B cell (primary cell): Measurements from ENCODE around the gene FOXP4. TPM values are rescaled to one million over a fixed set of nuclear protein-coding genes. Genes with fewer than 3 reads are reported as not detected.

Experiments used
- ATAC-seq: fragments of 200-7000 bp; cut with Tn5 transposase; one replicate; pipeline ENCODE4 v1.10.0; 2021; ENCODE audit warnings: low read depth, mild to moderate bottlenecking, moderate number of reproducible peaks, moderate library complexity
- CTCF ChIA-PET: fragments of 350-600 bp; sonication (Branson Sonifier 250); formaldehyde crosslinking; loops from one replicate; lab custom pipeline; 2021; ENCODE audit warnings: antibody characterized with exemption, inconsistent platforms; lab: Charles Lee
- POLR2A ChIA-PET: fragments of 350-600 bp; sonication (Branson Sonifier 250); formaldehyde crosslinking; loops from one replicate; lab custom pipeline; 2021; ENCODE audit warnings: antibody characterized with exemption; lab: Charles Lee
- DNase-seq: peaks from one replicate; pipeline ENCODE4 v3.0.0; 2013
- H2AFZ ChIP-seq: 2 replicates; pipeline ENCODE4 v1.6.1; 2012; ENCODE audit warnings: mild to moderate bottlenecking, low read depth, low read length; ENCODE audit not compliant: insufficient read depth, poor library complexity, severe bottlenecking
- H3K27ac ChIP-seq, 2 donors: 1 replicate in 1 of 2; 2 replicates in 1 of 2; pipeline ENCODE4 v1.5.1; 2012 to 2013; ENCODE audit warnings: low read length in 2 of 2, mild to moderate bottlenecking in 2 of 2, moderate library complexity in 1 of 2
- H3K27me3 ChIP-seq, 4 experiments: fragments of 200-600 bp in 1 of 4; sonication (generic) in 1 of 4; replicated peaks in 1 of 4; 1 replicate in 2 of 4; 2 replicates in 2 of 4; pipeline versions ENCODE4 v1.6.1 to v1.7.0; 2013 to 2016; ENCODE audit warnings: low read length in 3 of 4, mild to moderate bottlenecking in 2 of 4, mixed read lengths in 1 of 4, moderate library complexity in 1 of 4; ENCODE audit not compliant: insufficient read depth in 4 of 4, control insufficient read depth in 3 of 4; ENCODE audit errors: control extremely low read depth in 1 of 4
- H3K36me3 ChIP-seq, 2 experiments: replicated peaks in 1 of 2; 1 replicate in 1 of 2; 2 replicates in 1 of 2; pipeline versions ENCODE4 v1.6.1 to v1.7.1; 2013; ENCODE audit warnings: low read length in 1 of 2; ENCODE audit not compliant: insufficient read depth in 2 of 2, control insufficient read depth in 1 of 2; ENCODE audit errors: control extremely low read depth in 1 of 2, extremely low read depth in 1 of 2
- H3K4me1 ChIP-seq, 2 donors: fragments of 200-600 bp in 1 of 2; sonication (generic) in 1 of 2; 1 replicate in 1 of 2; 2 replicates in 1 of 2; pipeline versions ENCODE4 v1.5.1 to v1.6.1; 2013 to 2017; ENCODE audit warnings: low read length in 2 of 2; ENCODE audit not compliant: control insufficient read depth in 2 of 2, insufficient read depth in 2 of 2
- H3K4me2 ChIP-seq: replicated peaks from 2 replicates; pipeline ENCODE3; 2012; ENCODE audit warnings: mild to moderate bottlenecking, low read depth, low read length; ENCODE audit not compliant: poor library complexity, severe bottlenecking
- H3K4me3 ChIP-seq, 5 experiments: fragments of 200-600 bp in 1 of 5; sonication (generic) in 1 of 5; 1 replicate in 3 of 5; 2 replicates in 2 of 5; pipeline versions ENCODE4 v1.5.1 to v1.7.0; 2011 to 2016; ENCODE audit warnings: low read length in 4 of 5, mild to moderate bottlenecking in 4 of 5, low read depth in 2 of 5, control low read depth in 1 of 5, moderate library complexity in 1 of 5; ENCODE audit not compliant: insufficient read depth in 1 of 5; ENCODE audit errors: control extremely low read depth in 1 of 5, extremely low read depth in 1 of 5
- H3K79me2 ChIP-seq: fragments of 200-600 bp; sonication (generic); one replicate; pipeline ENCODE4 v1.6.0; 2016; ENCODE audit warnings: low read length; ENCODE audit not compliant: control insufficient read depth, insufficient read depth
- H3K9ac ChIP-seq: fragments of 200-600 bp; sonication (generic); 2 replicates; pipeline ENCODE4 v1.6.1; 2017; ENCODE audit warnings: mild to moderate bottlenecking, low read length, moderate library complexity
- H3K9me3 ChIP-seq, 3 donors: one replicate each; pipeline versions ENCODE4 v1.6.1 to v1.7.1; 2013; ENCODE audit warnings: low read length in 2 of 3; ENCODE audit not compliant: control insufficient read depth in 2 of 3, insufficient read depth in 1 of 3; ENCODE audit errors: control extremely low read depth in 1 of 3
- H4K20me1 ChIP-seq: 2 replicates; pipeline ENCODE4 v1.6.0; 2012; ENCODE audit warnings: mild to moderate bottlenecking, low read length; ENCODE audit not compliant: insufficient read depth, control insufficient read depth, poor library complexity, severe bottlenecking
- H3K27ac Mint-ChIP-seq: one replicate; pipeline ENCODE4 v1.8.0; 2021; ENCODE audit warnings: mixed read lengths
- H3K27me3 Mint-ChIP-seq: one replicate; pipeline ENCODE4 v1.8.0; 2021; ENCODE audit warnings: mixed read lengths
- H3K4me1 Mint-ChIP-seq: one replicate; pipeline ENCODE4 v1.8.0; 2021; ENCODE audit warnings: mixed read lengths
- H3K4me3 Mint-ChIP-seq: one replicate; pipeline ENCODE4 v1.8.0; 2021; ENCODE audit warnings: mixed read lengths
- H3K9me3 Mint-ChIP-seq: one replicate; pipeline ENCODE4 v1.8.0; 2022; ENCODE audit warnings: mixed read lengths; ENCODE audit not compliant: insufficient read depth
- CTCF ChIP-seq: fragments of 200-600 bp; IDR thresholded peaks from one replicate; pipeline ENCODE4 v1.8.0; 2022; ENCODE audit warnings: antibody characterized with exemption, mild to moderate bottlenecking
- EZH2 ChIP-seq: IDR thresholded peaks from 2 replicates; pipeline ENCODE4 v1.6.1; 2012; ENCODE audit warnings: borderline replicate concordance, low read depth, mild to moderate bottlenecking, moderate library complexity, low read length; ENCODE audit not compliant: insufficient read depth, poor library complexity, severe bottlenecking
- WGBS: methylation state at CpG from one replicate; pipeline ENCODE4 v1.1.5; 2013; ENCODE audit warnings: missing lambda C conversion rate; ENCODE audit not compliant: insufficient coverage; 5-methylcytosine and 5-hydroxymethylcytosine counted together
- intact Hi-C: fragments of 100-400 bp; cut with micrococcal nuclease; formaldehyde crosslinking; loops from one replicate; pipeline ENCODE4 v1.10.0; 2022
- polyA plus RNA-seq: library from polyadenylated mRNA; depleted of rRNA; stranded (reverse); fragments of >200 nt; gene quantifications from 2 replicates; pipeline ENCODE4 v1.2.3, GENCODE V29; 2012
- total RNA-seq, 2 donors: library from RNA; stranded (reverse); fragments of 120-200 nt in 1 of 2; gene quantifications; 1 replicate in 1 of 2; 2 replicates in 1 of 2; pipeline versions ENCODE4 v1.2.3 to v1.2.4, GENCODE V29; 2013 to 2022

The FOXP4 gene
- total and polyA plus RNA-seq, 2 donors (not counting 1 experiment from before 2014, with no cell fraction given): 17.0 to 38.7 TPM

- Histone ChIP-seq H2AFZ (no peak overlapping the region), H3K36me3 (no peaks in the 10 kb centered on the region), H3K4me2 (no peak overlapping the region), H3K4me1 (peaks cover 30 to 45% of the 10 kb centered on the region in 2 donors), H3K4me3 (no peak overlapping the region), H3K27me3 (no peaks in the 10 kb centered on the region), H3K27ac (no peak overlapping the region), H3K79me2 (no peaks in the 10 kb centered on the region), H4K20me1 (no peaks in the 10 kb centered on the region), H3K9ac (no peak overlapping the region), H3K9me3 (no peaks in the 10 kb centered on the region)
- Mint-ChIP-seq H3K9me3 (no peaks in the 10 kb centered on the region), H3K27me3 (no peaks in the 10 kb centered on the region), H3K4me1 (peaks cover 52% of the 10 kb centered on the region), H3K27ac (no peak overlapping the region), H3K4me3 (no peak overlapping the region)
- intact Hi-C loops: no loop called here
- TF ChIP-seq EZH2 (no peak), CTCF (no peak)
- POLR2A ChIA-PET: no interaction called here
- WGBS: no CpG with 5 or more reads among the region's 1 CpG
- CTCF ChIA-PET: interaction anchor here (1.0 kb wide), 1 partner anchor 71 kb away, joined by 3 read pairs; no protein-coding TSS in a partner anchor
- ATAC-seq (no peak), DNase-seq (no peak)
Measured at GRCh38 chr6:41535766-41536165, 10.4 kb upstream of the FOXP4 start.

GRCh38 chr6:41536795-41537758 is 9.1 kb upstream of the FOXP4 start:
- Histone ChIP-seq H3K9me3 (no peaks in the 10 kb centered on the region), H2AFZ (no peak overlapping the region), H3K4me2 (peak overlapping the region; percentile 12), H3K36me3 (no peaks in the 10 kb centered on the region), H3K79me2 (no peaks in the 10 kb centered on the region), H3K4me1 (peaks cover 17 to 32% of the 10 kb centered on the region in 2 donors), H4K20me1 (no peaks in the 10 kb centered on the region), H3K27ac (no peak overlapping the region), H3K27me3 (no peaks in the 10 kb centered on the region), H3K4me3 (no peak overlapping the region), H3K9ac (no peak overlapping the region)
- intact Hi-C loops: no loop called here
- peak; percentile 34 for DNase-seq
- peak overlapping the region; percentile 42 for H3K27ac Mint-ChIP-seq
- CTCF ChIA-PET: interaction anchor here (1.0 kb wide), 1 partner anchor 73 kb away, joined by 3 read pairs; no protein-coding TSS in a partner anchor
- 44% methylated on average over 15 of the region's 18 CpGs for WGBS
- ATAC-seq: no peak
- TF ChIP-seq EZH2 (no peak), CTCF (no peak)
- H3K27me3 Mint-ChIP-seq: no peaks in the 10 kb centered on the region
- POLR2A ChIA-PET: no interaction called here
- no peaks in the 10 kb centered on the region for H3K9me3 Mint-ChIP-seq
- no peak overlapping the region for H3K4me3 Mint-ChIP-seq
- peaks cover 41% of the 10 kb centered on the region for H3K4me1 Mint-ChIP-seq
